Right lobe of liver (tissue), 4 donors: Measurements from ENCODE around the gene GTF2A1L.

ENCODE experiments used
- POLR2A ChIP-seq: fragments of 450-650 bp; IDR thresholded peaks from one replicate; pipeline ENCODE4 v1.6.1; 2017; ENCODE audit warnings: antibody characterized with exemption, mild to moderate bottlenecking
- TF ChIP-seq, protein P1 (sequence below), 4 donors: fragments of 200-600 bp in 3 of 4; fragments of 450-650 bp in 1 of 4; IDR thresholded peaks; one replicate each; pipeline versions ENCODE4 v1.5.1 to v1.8.0; 2016 to 2022; ENCODE audit warnings: antibody characterized with exemption in 4 of 4, mild to moderate bottlenecking in 2 of 4
- donor health status: DM: no; HTN: no; CAD: no.
- donor health status: DM: no; HTN: no; CAD: no.
- donor health status: DM: no; HTN: yes; CAD: no.

DNA sequence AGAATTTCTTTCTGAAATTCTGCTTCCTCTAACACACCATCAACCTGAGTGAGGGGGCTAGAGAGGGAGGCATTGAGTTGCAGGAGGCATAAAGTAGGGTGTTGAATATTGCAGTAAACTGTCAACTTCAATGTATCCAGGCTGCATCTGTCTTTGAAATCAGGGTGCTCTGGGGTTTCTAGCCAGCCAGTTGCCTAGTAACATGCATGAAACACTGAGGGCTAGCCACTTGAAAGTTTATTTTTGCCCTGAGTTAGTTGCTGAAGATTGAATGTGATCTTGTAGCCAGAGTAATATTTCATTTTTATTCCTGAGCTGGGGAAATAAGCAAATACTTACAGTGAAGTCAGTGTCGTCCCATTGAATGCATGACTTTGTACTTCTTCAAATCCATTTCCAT is 96.0 kb downstream of the GTF2A1L start:
- TF ChIP-seq, protein P1, sequence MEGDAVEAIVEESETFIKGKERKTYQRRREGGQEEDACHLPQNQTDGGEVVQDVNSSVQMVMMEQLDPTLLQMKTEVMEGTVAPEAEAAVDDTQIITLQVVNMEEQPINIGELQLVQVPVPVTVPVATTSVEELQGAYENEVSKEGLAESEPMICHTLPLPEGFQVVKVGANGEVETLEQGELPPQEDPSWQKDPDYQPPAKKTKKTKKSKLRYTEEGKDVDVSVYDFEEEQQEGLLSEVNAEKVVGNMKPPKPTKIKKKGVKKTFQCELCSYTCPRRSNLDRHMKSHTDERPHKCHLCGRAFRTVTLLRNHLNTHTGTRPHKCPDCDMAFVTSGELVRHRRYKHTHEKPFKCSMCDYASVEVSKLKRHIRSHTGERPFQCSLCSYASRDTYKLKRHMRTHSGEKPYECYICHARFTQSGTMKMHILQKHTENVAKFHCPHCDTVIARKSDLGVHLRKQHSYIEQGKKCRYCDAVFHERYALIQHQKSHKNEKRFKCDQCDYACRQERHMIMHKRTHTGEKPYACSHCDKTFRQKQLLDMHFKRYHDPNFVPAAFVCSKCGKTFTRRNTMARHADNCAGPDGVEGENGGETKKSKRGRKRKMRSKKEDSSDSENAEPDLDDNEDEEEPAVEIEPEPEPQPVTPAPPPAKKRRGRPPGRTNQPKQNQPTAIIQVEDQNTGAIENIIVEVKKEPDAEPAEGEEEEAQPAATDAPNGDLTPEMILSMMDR (IDR thresholded peaks at IDR 0.05), result no peak
- TF ChIP-seq POLR2A, result no peak
